Omental fat pad (tissue), 4 donors: ENCODE measurements around the gene TOP3B. TPM values are rescaled to one million over a fixed set of nuclear protein-coding genes. Genes with fewer than 3 reads are reported as not detected.

ENCODE experiments used
- ATAC-seq: fragments of 150-250 bp; one replicate; pipeline ENCODE4 v1.9.1; 2016; ENCODE audit warnings: mild to moderate bottlenecking, moderate library complexity; ENCODE audit not compliant: low FRiP score
- DNase-seq: peaks from one replicate; pipeline ENCODE4 v3.0.0-alpha.2; 2019; ENCODE audit warnings: low spot score
- total RNA-seq, 4 donors: library from RNA; depleted of rRNA; stranded (reverse); fragments of >200 nt; gene quantifications; one replicate each; pipeline ENCODE4 v1.1.0, GENCODE V29; 2016
- TF ChIP-seq, protein P1 (sequence below), 3 donors: fragments of 450-650 bp; IDR thresholded peaks; one replicate each; pipeline ENCODE4 v1.5.1; 2016 to 2017; ENCODE audit warnings: antibody characterized with exemption in 3 of 3, mild to moderate bottlenecking in 3 of 3, moderate library complexity in 2 of 3

Gene TOP3B
- total RNA-seq, 4 donors from 2014 or later: 17.5 to 45.4 (median 21.3) TPM

- DNase-seq: no peak
- ATAC-seq: no peak
- TF ChIP-seq, protein P1, sequence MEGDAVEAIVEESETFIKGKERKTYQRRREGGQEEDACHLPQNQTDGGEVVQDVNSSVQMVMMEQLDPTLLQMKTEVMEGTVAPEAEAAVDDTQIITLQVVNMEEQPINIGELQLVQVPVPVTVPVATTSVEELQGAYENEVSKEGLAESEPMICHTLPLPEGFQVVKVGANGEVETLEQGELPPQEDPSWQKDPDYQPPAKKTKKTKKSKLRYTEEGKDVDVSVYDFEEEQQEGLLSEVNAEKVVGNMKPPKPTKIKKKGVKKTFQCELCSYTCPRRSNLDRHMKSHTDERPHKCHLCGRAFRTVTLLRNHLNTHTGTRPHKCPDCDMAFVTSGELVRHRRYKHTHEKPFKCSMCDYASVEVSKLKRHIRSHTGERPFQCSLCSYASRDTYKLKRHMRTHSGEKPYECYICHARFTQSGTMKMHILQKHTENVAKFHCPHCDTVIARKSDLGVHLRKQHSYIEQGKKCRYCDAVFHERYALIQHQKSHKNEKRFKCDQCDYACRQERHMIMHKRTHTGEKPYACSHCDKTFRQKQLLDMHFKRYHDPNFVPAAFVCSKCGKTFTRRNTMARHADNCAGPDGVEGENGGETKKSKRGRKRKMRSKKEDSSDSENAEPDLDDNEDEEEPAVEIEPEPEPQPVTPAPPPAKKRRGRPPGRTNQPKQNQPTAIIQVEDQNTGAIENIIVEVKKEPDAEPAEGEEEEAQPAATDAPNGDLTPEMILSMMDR (IDR thresholded peaks at IDR 0.05): no peak
Measured at GRCh38 chr22:21961886-21962654, 20.5 kb downstream of the TOP3B start.

- ATAC-seq (no peak), DNase-seq (no peak)
- TF ChIP-seq, protein P1 (IDR thresholded peaks at IDR 0.05): no peak
Measured at GRCh38 chr22:21961127-21961867, 21.3 kb downstream of the TOP3B start.

DNA sequence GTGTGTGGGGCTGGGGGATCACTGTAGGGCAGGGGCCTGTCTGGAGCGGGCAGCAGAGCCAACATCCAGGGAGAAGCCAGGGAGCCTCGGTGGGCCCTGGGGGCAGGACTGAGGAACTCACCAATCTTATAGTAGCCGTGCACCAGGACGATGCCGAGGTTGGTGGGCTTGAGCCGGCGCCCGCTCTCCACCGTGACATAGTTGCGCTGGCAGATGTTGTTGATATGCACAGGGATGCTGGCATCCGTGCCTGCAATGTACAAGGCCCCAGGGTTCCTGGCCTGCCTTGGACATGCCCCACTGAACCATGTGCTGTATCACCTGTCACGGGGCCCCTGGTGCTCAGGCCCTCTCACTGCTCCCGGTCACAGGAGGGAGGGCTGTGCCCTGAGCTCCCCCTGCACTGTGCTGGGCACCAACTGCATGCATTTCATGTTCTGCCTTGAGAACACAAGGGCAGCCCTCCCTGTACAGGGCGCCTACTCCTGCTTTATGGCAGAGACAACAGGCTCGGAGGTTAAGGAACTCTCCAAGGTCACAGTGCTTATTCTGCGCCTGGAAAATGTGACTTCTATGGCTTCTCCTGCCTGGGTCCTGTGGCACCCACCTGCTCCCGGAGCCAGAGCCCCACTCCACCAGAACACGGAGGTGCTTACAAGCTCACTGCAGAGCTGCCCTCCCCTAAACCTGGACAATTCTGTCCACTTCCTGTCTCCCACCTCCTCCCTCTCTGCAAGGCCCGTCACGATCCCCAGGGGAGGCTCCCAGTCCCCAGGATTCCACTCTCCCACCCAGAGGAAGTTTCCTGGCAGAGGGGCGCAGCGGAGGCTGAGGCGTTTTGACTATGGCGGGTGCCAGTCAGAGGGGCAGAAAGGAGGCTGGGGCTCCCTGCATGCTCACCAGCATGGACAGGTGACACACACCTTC lies 22.1 kb downstream of the TOP3B start:
- TF ChIP-seq, protein P1 (IDR thresholded peaks at IDR 0.05): no peak
- DNase-seq (no peak), ATAC-seq (no peak)

- no peak for DNase-seq
- ATAC-seq: no peak
- TF ChIP-seq, protein P1 (IDR thresholded peaks at IDR 0.05): no peak
Measured at GRCh38 chr22:21959274-21960074, 23.1 kb downstream of the TOP3B start.

- no peak for ATAC-seq
- TF ChIP-seq, protein P1 (IDR thresholded peaks at IDR 0.05): no peak
- DNase-seq: no peak
Measured at GRCh38 chr22:21958360-21959273, 24.0 kb downstream of the TOP3B start.
